Amygdala (tissue), 56 donors: ENCODE data around the gene LGALS3.
A peak's percentile ranks its signal among the peaks of the same experiment; 100 is the strongest.

Source experiments
- DNase-seq, 56 donors: peaks; one replicate each; lab custom pipeline; 2025; lab: John Stamatoyannopoulos, UW

The LGALS3 gene

DNA sequence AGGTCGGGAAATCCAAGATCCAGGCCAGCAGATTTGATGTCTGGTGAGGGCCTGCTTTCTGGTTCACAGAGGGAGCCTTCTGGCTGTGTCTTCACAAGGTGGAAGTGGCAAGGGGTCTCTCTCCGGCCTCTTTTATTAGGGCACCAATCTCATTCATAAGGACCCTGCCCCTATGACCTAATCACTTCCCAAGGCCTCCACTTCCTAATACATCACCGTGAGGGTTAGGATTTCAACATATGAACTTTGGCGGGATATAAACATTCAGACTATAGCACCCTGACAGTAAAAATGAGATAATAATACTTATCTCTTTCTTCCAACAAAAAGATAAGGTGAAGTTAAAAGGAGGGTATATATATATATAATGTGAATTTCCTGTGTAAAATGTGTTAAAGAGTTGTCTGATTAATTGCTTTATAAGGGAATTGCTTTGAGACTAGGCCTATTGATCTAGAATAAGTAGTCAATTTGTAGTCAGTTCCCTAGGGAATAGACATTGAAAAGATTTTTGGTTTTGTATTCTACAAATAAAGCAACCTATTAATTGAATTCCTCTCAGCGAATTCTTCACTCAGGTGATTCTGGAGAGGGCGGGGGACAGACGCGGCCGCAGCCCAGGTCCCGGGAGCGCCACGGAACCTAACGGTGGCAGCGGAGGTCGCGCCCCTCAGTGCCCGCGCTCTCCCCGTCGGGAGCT lies 516 bp upstream of the LGALS3 start:
- DNase-seq = no peak

DNA sequence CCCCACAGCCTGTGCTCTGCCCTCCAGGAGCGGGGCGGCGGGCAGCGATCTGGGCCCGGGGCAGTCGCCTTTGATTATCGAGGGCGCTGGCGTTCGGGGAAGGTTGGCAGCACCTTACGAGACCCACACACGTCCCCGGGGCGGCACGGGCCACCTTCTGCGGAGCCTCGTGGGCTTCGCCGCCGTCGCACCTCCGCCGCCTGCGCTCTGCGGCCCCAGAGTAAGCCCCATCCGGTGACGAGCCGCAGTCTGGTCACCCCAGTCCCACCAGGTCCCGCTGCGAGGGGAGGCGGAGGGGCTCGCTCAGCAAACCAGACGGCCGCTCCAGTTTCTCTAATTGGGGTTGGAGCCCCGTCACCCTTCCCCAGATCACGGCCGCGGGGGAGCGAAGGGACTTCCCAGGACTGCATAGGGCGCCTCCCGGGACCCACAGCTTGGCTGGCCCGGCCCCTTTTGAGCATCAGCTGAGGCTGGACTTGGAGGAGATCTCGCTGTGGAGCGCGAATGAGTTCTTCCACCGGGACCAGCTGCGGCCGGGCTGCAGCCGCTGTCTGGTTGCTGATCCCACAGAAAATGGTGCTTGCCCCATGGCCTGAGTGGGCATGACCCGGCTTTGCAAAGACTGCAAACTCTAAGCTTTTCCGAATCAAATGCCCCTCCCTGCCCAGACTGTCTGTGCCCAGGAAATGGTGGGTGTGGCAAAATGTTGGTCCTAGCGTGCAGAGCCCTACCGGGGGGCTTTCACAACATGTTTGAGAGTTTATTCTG lies 560 bp downstream of the LGALS3 start:
- peak in 19 of 56 donors; percentile 9 to 33 (median 15) for DNase-seq

DNA sequence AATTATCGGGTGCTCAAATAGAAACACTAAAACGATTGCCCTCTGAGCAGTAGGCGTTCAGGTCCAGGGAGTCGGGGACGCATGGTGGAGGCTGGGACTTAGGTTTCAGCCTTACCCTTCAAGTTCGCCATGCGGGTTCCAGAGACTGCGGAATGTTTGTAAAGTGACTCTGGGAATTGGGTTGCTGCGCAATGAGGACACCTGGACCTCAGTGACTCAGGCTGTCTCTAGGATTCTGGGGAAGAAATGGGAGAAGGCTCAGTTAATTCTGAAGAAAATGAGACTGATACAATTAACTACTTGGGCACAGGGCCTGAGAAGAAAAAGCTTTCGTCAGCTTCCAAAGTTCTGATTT lies 1.1 kb downstream of the LGALS3 start:
- DNase-seq = no peak

DNA sequence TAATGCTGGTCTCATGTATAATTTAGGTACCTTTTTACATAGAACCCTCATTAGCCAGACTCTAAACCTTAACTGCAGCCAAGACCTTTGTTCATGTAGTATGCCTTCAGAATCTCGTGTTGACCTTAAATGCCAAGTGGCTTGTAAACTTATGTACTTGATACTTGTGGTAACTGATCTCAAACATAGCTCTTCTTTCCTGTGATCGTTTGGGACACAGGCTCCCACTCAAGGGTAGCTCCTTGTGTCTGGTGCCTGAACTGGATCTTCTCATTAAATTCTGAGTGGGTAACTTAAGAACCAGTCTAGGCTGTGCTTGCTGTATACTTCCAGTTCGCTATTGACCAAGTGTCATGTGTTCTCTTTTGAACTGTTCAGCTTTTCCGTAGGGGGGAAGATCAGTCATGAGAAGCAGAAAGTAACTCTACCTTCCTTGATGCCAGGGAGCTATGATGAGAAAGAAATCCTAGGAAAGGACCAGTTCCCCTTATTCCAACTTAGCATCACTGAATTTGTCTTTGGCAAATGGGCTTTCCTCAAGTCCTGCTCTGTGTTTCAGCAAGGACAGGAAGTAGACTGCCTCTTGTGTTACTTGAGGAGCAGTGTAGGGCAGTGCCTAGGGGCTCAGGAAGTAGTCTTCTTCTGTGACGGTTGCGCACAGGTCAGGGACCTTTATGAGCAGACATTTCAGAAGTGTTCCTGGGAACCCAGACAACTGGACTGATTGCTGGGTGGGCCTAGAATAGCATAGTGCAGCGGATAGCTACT lies 2.5 kb downstream of the LGALS3 start:
- DNase-seq = no peak

DNA sequence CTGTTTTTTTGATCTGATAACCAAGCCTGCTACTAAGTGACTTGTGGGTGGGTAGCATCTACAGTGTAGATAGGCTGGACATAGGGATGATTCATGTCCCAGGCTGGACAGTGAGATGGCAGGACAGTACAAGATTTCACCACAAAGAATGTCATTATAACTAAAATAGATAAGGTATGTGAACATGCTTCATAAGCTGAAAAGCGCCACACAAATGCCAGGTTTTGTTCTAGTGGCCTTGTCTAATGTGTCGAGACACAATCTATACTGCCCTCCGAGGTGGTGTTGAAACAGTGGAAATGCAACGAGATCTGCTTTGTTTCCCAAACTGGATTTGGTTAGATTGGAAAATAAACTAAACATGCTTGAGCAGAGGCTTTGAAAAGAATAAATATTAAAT lies 4.4 kb downstream of the LGALS3 start:
- no peak for DNase-seq

DNA sequence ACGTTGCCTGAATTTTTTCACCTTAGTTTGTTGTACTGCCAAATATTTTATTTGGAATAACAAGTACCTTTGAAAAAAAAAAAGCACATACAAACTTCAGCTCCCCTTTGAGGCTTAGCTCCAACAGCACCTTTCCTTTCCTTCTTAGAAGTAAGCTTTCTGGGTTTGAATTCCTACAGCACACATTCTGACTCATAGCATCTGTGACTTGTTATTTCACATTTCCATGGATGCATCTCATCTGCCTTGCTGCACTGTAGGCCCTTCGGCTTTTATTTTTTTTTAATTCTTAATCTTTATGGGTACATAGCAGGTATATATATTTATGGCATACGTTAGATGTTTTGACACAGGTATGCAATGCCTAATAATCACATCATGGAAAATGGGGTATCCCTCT lies 7.2 kb downstream of the LGALS3 start:
- no peak for DNase-seq

DNA sequence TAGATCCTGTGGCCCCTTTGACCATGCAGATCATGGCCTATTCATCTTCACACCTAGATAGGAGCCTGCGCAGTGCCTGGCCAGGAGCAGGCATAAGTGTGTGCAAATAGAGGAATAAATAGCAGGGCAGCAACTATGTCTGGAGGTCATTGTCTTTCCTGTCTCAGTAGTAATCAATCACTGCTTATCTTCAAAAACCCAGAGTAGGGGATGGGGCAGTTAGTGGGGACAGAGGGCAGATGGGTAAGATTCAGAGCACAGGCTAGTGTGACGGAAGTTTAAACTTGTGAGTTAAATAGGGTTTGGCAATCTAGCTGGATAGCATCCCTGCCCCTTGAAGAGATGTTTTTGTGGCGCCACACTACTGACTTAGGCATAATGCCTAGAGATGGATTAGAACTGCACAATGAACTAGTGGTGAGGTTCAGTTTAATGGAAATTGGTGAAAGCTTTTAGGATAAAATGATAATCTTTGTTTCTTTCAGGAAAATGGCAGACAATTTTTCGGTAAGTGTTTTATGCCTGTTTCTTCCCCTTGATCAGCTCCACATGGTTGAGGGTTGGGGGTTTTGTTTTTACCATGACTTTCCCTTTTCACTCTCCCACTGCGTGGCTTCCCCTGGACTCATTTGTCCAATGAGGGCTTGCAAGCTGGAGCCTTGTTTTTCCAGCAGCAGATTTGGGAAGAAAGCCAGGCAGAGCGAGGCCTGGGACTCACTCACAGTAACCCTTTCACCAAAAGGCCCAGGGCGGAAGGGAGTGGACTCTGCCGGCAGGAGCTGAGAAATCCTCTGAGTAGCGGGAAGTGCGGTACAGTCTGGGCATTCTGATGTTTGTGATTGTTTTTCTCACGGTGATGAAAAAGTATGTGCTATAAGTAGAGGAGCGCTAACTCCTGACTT lies 8.1 kb downstream of the LGALS3 start:
- peak in 46 of 56 donors; percentile 11 to 80 (median 54) for DNase-seq

DNA sequence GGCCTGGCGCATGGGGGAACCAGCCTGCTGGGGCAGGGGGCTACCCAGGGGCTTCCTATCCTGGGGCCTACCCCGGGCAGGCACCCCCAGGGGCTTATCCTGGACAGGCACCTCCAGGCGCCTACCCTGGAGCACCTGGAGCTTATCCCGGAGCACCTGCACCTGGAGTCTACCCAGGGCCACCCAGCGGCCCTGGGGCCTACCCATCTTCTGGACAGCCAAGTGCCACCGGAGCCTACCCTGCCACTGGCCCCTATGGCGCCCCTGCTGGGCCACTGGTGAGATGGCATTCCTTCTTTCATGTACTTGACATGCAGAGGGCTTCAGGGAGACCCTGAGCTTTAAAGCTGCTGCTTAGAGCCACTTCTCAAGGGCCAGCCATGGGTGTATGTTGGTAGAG lies 9.0 kb downstream of the LGALS3 start:
- DNase-seq = no peak

DNA sequence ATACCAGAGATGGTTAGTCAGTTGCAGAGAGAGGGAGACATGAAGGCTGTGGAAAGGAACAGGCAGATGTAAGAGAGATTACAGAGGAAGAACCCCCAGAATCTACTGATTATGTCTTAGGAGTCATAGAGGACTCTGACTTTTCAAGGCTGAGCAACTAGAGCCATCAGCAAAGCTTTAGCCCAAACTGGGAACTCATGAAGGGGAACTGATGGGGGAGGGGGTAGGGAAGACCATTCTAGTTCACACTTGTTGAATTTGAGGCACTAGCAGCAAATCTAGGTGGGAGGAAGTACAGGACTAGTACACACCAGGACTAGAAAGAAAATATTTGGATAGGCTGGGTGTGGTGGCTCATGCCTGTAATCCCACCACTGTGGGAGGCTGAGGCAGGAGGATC lies 10.1 kb downstream of the LGALS3 start:
- DNase-seq = no peak

DNA sequence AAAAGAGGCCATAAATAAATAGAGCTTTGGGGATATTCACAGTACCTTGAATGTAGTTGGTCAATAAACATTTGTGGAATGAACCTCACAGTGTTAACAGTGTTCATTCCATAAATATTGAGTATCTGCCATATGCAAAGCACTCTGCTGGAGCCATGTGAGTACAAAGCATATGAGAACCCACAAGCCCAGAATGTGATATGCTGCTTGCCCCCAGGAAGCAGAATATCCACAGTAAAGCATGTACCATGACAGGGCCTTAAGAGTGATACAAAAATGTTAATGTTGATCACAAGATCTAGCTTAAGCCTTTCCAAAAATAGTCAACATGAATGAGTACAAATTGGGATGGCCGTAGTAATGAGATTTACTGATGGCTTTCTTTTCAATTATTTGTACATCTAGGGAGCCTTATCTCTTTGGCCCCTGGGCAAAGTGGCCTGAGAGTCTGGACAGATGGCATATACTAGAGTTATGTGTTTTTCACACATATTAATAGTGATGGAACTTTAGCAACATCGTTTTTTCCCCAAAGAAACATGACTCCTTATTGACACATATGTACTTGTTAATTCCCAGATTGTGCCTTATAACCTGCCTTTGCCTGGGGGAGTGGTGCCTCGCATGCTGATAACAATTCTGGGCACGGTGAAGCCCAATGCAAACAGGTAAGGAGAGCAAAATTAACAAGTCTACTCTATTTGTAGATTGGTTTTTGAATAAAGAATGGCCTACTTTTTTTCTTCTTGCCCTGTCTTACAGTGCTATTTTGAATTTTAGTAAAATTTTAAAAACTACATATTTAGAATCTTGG lies 10.9 kb downstream of the LGALS3 start:
- no peak for DNase-seq

DNA sequence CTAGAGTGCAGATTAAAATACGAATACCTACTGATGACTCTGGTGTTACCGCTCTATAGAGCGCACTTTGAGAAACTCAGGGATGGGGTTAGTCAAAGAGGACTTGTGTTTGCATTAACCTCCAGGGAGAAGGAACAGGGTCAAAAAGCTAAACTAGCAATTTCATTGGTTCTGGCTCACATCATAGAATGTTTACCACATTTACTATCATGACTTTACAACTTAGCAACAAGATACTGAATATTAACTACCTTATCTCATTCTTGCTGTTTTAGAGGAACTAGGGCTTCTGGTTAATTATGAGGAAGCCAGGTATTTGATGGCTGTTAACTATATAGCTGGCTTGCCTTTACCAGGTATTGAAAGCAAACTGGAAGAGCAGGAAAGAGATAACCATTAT lies 12.8 kb downstream of the LGALS3 start:
- DNase-seq = no peak

DNA sequence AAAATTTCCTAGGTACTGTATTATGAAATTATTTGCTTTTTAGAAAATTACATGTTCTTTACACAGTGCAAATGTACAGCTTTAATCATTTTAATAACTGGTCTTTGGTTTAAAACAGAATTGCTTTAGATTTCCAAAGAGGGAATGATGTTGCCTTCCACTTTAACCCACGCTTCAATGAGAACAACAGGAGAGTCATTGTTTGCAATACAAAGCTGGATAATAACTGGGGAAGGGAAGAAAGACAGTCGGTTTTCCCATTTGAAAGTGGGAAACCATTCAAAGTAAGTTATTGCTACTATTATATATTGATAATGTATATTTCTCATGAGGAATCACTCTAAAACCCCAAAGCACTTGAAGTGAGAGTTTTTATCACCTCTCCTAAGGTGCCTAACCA lies 13.4 kb downstream of the LGALS3 start:
- DNase-seq = no peak

DNA sequence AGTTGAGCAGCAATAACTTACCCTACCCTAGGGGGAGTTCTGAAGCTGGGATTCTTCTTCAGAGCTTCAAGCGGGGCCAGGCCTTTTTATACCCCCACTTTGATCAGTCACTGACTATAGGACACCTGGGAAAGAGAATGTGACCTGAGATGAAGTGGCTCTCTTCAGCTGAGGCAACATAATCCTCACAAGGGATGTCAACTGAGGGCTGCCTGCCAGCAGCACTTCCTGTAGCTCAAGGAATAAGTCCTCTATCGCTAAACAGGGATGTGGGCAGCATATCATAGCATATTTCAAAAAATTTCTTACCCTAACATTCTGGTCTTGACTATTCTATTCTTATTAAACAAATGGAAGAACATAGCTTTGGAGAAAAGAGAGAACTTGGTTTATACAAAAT lies 17.4 kb downstream of the LGALS3 start:
- DNase-seq = no peak

DNA sequence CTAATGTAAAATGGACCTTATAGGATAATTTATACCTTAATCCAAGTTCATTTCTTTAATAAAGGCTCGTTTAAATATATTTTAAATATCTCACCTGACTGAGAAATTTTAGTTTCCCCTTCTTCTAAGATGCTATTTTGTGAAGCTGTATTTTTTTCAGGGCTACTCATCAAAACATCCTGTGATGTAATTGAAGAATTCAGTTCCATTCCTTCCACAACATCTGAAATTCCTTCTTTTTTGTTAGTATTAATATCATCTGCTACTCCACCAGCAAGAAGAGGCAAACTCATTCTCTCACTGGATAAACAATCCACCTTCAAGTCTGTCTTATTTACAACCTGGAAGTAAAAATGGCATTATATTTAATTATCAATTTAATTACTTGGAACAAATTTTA lies 22.5 kb downstream of the LGALS3 start:
- no peak for DNase-seq

DNA sequence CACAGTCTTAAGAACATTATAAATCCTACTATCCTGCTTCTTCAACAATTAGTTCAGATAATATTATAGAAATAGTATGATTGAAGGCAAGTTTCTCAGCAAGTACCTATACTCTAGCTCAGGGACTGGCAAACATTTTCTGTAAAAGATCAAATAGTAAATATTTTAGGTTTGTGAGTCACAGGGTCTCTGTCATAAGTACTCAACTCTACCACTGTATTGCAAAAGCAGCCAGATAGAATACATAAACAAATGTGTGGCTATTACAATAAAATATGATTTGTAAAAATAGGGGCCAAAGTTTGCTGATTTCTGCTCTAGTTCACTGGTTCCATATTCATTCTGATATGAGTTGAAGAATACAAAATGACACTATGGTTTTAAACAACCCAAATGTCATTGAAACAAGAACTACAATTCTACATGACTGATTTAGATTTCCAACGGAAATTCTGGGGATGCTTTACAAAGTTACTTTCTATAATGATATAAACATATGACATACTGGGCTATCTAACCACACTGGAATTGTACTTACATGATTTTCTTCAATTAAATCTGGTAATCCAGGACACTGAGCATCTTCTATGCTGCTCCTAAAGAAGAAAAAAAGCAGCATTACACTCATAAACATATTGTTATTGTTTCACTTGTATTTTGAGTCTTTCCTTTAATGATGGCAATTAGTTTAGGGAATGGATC lies 23.2 kb downstream of the LGALS3 start:
- no peak for DNase-seq

DNA sequence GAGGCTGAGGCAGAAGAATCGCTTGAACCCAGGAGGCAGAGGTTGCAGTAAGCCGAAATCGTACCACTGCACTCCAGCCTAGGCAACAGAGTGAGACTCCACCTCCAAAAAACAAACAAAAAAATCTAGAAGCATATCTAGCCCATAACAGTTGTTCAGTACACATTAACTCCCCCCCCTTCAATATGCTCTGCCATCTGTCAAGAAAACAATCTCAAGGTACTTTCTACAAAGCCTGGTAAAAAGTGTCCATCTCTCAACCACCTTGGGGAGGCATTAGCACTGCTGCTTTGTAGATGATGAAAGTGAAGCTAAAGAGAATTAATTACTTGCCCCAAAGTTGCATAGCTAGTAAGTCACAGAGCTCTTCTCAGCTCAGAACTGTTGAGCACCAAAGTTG lies 24.9 kb downstream of the LGALS3 start:
- DNase-seq = no peak

DNA sequence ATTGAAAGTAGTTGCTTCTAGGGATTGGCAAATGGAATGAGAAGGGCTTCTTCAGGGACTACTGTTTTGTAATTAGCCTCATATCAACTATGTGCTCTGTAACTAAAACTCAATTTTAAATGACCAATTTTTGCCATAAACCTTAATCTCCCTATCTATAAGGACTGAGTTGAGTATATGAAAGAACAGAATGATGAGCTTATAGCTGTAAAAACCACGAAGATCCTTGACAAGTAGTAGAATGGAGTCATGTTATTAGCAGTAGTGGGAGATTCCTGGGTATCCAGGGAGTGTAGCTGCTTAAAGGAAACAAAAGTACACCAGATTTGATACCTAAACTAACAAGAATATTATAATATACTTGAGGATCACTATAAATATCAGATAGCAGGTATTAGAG lies 28.0 kb downstream of the LGALS3 start:
- DNase-seq = no peak

DNA sequence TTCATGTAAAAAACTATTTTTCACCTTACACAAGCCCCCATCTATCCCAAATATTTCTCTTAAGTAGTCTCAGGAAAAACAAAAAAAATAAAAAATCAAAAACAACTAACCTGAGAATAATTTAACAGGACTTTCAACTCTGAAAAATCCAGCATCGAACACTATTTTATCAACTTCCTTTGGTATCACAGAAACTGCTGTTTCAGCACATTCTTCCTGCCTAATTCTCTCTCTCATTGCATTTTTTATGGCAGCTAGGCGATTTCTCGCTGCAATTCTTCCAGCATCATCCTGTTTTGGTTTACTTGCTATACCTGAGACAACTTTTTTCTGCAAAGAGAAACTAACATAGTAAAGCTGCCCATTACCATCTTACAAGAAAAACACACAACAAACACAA lies 29.4 kb downstream of the LGALS3 start:
- DNase-seq = no peak

DNA sequence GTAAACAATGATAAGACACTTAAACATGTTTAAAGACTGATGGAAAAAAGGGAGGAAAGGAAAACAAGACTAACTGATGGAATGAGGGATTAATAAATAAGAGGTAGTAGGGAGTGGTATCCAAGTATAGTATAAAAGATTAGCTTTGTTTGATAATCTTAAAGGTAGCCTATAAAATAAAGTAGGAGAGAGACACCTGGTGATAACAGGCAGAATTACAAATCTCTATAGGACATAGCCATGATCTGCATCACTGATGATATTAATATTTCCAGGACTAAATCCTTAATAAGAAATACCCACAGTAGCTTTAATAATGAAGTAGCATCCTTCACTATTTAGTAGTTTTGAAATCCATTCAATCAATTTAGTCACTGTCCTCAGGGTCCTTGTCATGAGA lies 31.9 kb downstream of the LGALS3 start:
- DNase-seq = peak in 1 of 56 donors; percentile 5
